HEK293T (cell line): ENCODE data around the gene POLE3.

Source experiments
- ARNT ChIP-seq: fragments of 450-650 bp; IDR thresholded peaks from 2 replicates; pipeline ENCODE4 v1.6.1; 2017; ENCODE audit warnings: mild to moderate bottlenecking
- FOXK2 ChIP-seq: fragments of 450-650 bp; IDR thresholded peaks from 2 replicates; pipeline ENCODE4 v1.6.1; 2016; ENCODE audit warnings: mild to moderate bottlenecking
- FOXM1 ChIP-seq: fragments of 450-650 bp; IDR thresholded peaks from 2 replicates; pipeline ENCODE4 v1.6.1; 2017; ENCODE audit warnings: mild to moderate bottlenecking, borderline replicate concordance
- L3MBTL2 ChIP-seq: fragments of 450-650 bp; conservative IDR thresholded peaks from 2 replicates; pipeline ENCODE4 v1.6.1; 2016; ENCODE audit warnings: mild to moderate bottlenecking
- LEF1 ChIP-seq: fragments of 450-650 bp; IDR thresholded peaks from 2 replicates; pipeline ENCODE4 v1.6.1; 2017; ENCODE audit warnings: mild to moderate bottlenecking, borderline replicate concordance
- NFRKB ChIP-seq: fragments of 450-650 bp; IDR thresholded peaks from 2 replicates; pipeline ENCODE4 v1.6.1; 2016; ENCODE audit warnings: mild to moderate bottlenecking, moderate library complexity
- PKNOX1 ChIP-seq: fragments of 450-650 bp; IDR thresholded peaks from 2 replicates; pipeline ENCODE4 v1.6.1; 2016
- SP1 ChIP-seq: fragments of 450-650 bp; IDR thresholded peaks from 2 replicates; pipeline ENCODE4 v1.6.1; 2017
- SUZ12 ChIP-seq: fragments of 450-650 bp; IDR thresholded peaks from 2 replicates; pipeline ENCODE4 v1.6.1; 2016; ENCODE audit warnings: mild to moderate bottlenecking
- TARDBP ChIP-seq: fragments of 450-650 bp; IDR thresholded peaks from 2 replicates; pipeline ENCODE4 v1.6.1; 2016

GRCh38 chr9:113380869-113381378 is 29.6 kb downstream of the POLE3 start:
- no peak for TF ChIP-seq SP1
- TF ChIP-seq L3MBTL2: no peak
- TF ChIP-seq NFRKB: no peak
- TF ChIP-seq TARDBP: no peak
- TF ChIP-seq ARNT: no peak
- TF ChIP-seq FOXM1: no peak
- no peak for TF ChIP-seq FOXK2
- no peak for TF ChIP-seq LEF1
- TF ChIP-seq SUZ12: no peak
- no peak for TF ChIP-seq PKNOX1
